ENCODE measurements around the gene MAN1C1. TPM values are rescaled to one million over a fixed set of nuclear protein-coding genes. Genes with fewer than 3 reads are reported as not detected.

The MAN1C1 gene
- total and polyA plus RNA-seq, 9 of the 15 experiments (the other 6 are each of a cell fraction or from before 2014, with no cell fraction given) = 0.04 to 0.44 (median 0.10) TPM; not detected in 3

DNA sequence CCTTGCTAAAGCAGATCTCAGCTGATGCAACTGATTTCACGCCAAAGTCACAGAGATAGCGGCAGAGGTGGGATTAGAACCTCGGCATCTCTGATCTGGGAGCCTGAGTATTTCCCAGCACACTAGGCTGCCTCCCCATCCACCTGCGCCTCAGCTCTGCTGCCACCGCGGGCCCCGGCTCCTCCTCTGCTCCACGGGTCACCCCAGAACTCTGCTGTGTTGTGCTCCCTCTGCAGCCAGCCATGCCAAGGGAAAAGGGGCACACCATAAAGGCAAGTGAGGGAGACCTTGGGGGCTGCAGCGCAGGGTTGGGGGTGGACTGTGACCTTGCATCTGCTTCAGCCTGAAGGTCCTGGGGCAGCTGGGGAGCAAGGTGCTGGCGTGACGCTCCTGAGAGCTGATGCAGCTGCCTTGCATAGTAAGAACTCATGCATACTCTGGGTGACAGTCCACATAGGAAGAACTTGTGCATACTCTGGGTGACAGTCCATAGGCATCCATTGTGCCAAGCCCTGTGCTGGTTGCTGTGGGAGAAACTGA, 68.7 kb downstream of the MAN1C1 start:
- Histone ChIP-seq H4K20me1 (replicated peaks; ENCODE audit: control insufficient read depth, insufficient read depth, low read length) (peaks cover 21% of the 10 kb centered on the region), H3K4me2 (ENCODE audit: insufficient read depth, low read length) (no peak overlapping the region), H3K27me3 (ENCODE audit: control insufficient read depth in 2 of 2, insufficient read depth in 2 of 2, low read length in 2 of 2) (peaks cover 68 to 82% of the 10 kb centered on the region in 2 experiments), H2AFZ (ENCODE audit: low read depth, low read length) (no peak overlapping the region), H3K9me3 (replicated peaks; ENCODE audit: control insufficient read depth, insufficient read depth, low read depth, low read length) (no peaks in the 10 kb centered on the region), H3K4me3 (no peak overlapping the region), H3K36me3 (ENCODE audit: control insufficient read depth, insufficient read depth, low read length) (no peaks in the 10 kb centered on the region), H3K27ac (ENCODE audit: extremely low read depth, low read depth, low read length) (no peak overlapping the region), H3K9me1 (ENCODE audit: control insufficient read depth, insufficient read depth, low read length) (no peaks in the 10 kb centered on the region), H3K4me1 (replicated peaks in 1 of 2; ENCODE audit: control insufficient read depth in 2 of 2, insufficient read depth in 2 of 2, low read length in 2 of 2) (peaks cover 0 to 4% of the 10 kb centered on the region in 2 experiments; a peak in 1 of 5 replicates), H3K79me2 (ENCODE audit: control insufficient read depth, insufficient read depth, low read length) (no peaks in the 10 kb centered on the region), H3K9ac (ENCODE audit: insufficient read depth in 1 of 2, low read depth in 2 of 2, low read length in 2 of 2) (0 out of 4 replicates have a peak overlapping the region, but pooled peaks of 1 of the 2 experiments have one; percentile 23)
- TF ChIP-seq BCL6 (CRISPR knock-in tag; IDR thresholded peaks at IDR 0.05) = no peak
- no peak for TF ChIP-seq TSC22D4 (tag; IDR thresholded peaks at IDR 0.05)
- TF ChIP-seq, protein P1, sequence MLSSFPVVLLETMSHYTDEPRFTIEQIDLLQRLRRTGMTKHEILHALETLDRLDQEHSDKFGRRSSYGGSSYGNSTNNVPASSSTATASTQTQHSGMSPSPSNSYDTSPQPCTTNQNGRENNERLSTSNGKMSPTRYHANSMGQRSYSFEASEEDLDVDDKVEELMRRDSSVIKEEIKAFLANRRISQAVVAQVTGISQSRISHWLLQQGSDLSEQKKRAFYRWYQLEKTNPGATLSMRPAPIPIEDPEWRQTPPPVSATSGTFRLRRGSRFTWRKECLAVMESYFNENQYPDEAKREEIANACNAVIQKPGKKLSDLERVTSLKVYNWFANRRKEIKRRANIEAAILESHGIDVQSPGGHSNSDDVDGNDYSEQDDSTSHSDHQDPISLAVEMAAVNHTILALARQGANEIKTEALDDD (IDR thresholded peaks at IDR 0.05) = no peak
- TF ChIP-seq E4F1 (CRISPR knock-in tag; IDR thresholded peaks at IDR 0.05; ENCODE audit: borderline replicate concordance) = no peak
- TF ChIP-seq, protein P2, sequence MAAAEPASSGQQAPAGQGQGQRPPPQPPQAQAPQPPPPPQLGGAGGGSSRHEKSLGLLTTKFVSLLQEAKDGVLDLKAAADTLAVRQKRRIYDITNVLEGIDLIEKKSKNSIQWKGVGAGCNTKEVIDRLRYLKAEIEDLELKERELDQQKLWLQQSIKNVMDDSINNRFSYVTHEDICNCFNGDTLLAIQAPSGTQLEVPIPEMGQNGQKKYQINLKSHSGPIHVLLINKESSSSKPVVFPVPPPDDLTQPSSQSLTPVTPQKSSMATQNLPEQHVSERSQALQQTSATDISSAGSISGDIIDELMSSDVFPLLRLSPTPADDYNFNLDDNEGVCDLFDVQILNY (CRISPR knock-in tag; IDR thresholded peaks at IDR 0.05) = no peak
- intact Hi-C loops (cut with micrococcal nuclease) (no loop called here), in situ Hi-C loops (cut with MboI) (no loop called here)
- FAIRE-seq = no peak
- no peak for DNase-seq (ENCODE audit: extremely low read depth in 1 of 4, low spot score in 3 of 4)
- ChIA-PET POLR2A (interaction anchor here (0.5 to 0.9 kb wide), 5 partner anchors 19 to 1573 kb away, joined by 3 to 4 read pairs (median 3); no protein-coding TSS in a partner anchor), CTCF (ENCODE audit: low intra/inter-chr PET ratio) (no interaction called here)
- BruUV-seq (replicated peaks) = no TSS peak
- ATAC-seq = no peak
- 3% methylated on average over 11 of the region's 11 CpGs for WGBS (ENCODE audit: insufficient coverage, low coverage, missing lambda C conversion rate)
